Colonic mucosa (tissue), 4 donors: ENCODE measurements around the gene WBP2. TPM values are rescaled to one million over a fixed set of nuclear protein-coding genes. Genes with fewer than 3 reads are reported as not detected.
A peak's percentile ranks its signal among the peaks of the same experiment; 100 is the strongest.

Experiments used
- DNase-seq: peaks from one replicate; pipeline ENCODE4 v3.0.0-alpha.2; 2020
- H3K27ac ChIP-seq: fragments of 200-600 bp; one replicate; pipeline ENCODE4 v1.8.0; 2021
- H3K27me3 ChIP-seq: fragments of 200-600 bp; one replicate; pipeline ENCODE4 v1.8.0; 2021
- H3K36me3 ChIP-seq: fragments of 200-600 bp; one replicate; pipeline ENCODE4 v1.8.0; 2021
- H3K4me1 ChIP-seq: fragments of 200-600 bp; one replicate; pipeline ENCODE4 v1.8.0; 2021; ENCODE audit warnings: mild to moderate bottlenecking
- H3K4me3 ChIP-seq: fragments of 200-600 bp; one replicate; pipeline ENCODE4 v1.8.0; 2021
- H3K9ac ChIP-seq, 2 donors: one replicate each; pipeline ENCODE4 v1.7.0; 2013; ENCODE audit warnings: control low read depth in 2 of 2, low read depth in 2 of 2, low read length in 2 of 2
- H3K9me3 ChIP-seq: fragments of 200-600 bp; one replicate; pipeline ENCODE4 v1.8.0; 2021
- intact Hi-C: fragments of 100-400 bp; cut with DNase I; formaldehyde crosslinking; loops from one replicate; pipeline ENCODE4 v1.14.1; 2022
- total RNA-seq, 2 donors: library from RNA; stranded (reverse); fragmentation: NEBNext Ultra II Directional in 1 of 2; extraction: Animal tissue kit (Norgen Biotek cat#: 25700) in 1 of 2; gene quantifications; one replicate each; pipeline ENCODE4 v1.2.1, GENCODE V29; 2021
- TF ChIP-seq, protein P1 (sequence below): fragments of 200-600 bp; IDR thresholded peaks from one replicate; pipeline ENCODE4 v1.8.0; 2022; ENCODE audit warnings: antibody characterized with exemption, mild to moderate bottlenecking
- donor health status: healthy.
- donor health status: DM: no; HTN: no; CAD: no.
- donor health status: DM: no; HTN: no; CAD: no.

Gene WBP2
- total RNA-seq, 2 donors from 2014 or later, result 69.8 to 102 TPM

DNA sequence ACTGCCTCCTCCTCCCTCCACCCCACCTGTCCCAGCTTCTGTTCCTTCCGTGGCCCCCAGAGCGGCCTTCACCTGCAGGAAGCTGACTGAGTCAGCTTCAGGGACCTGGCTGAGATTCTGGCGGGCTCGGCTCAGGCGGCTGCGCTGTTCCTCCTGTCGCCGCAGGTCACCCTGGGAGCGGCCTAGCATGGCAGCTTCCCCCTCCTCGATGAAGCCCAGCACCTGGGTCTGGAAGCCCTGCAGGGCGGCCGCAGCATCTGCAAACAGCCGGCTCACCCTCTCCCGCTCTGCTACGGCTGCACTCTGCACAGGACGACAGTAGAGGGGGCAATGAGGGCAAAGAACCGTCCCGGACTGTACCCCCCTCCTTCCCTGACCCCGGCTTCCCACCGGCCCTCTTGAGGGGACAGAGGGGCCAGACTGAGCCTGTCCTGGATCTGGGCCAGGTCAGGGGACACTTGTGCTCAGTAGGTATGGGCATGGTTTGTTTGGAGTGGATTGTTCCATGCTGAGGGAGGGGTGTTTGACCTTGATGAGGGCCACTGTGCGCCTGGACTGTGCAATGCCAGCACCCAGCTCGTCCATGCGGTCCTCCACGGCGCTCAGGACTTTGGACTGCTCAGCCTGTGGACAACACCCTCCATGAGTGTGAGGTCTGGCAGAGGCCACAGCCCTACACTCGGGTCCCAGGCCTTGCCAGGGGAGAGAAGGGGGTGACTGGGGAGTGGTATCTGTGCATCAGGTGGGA is 21.2 kb upstream of the WBP2 start:
- Histone ChIP-seq H3K36me3 (peaks cover 5% of the 10 kb centered on the region), H3K27me3 (no peaks in the 10 kb centered on the region), H3K9me3 (no peaks in the 10 kb centered on the region), H3K4me1 (peaks cover 19% of the 10 kb centered on the region), H3K9ac (peak overlapping the region; percentile 89 to 93), H3K4me3 (peak overlapping the region; percentile 71), H3K27ac (peak overlapping the region; percentile 98)
- TF ChIP-seq, protein P1, sequence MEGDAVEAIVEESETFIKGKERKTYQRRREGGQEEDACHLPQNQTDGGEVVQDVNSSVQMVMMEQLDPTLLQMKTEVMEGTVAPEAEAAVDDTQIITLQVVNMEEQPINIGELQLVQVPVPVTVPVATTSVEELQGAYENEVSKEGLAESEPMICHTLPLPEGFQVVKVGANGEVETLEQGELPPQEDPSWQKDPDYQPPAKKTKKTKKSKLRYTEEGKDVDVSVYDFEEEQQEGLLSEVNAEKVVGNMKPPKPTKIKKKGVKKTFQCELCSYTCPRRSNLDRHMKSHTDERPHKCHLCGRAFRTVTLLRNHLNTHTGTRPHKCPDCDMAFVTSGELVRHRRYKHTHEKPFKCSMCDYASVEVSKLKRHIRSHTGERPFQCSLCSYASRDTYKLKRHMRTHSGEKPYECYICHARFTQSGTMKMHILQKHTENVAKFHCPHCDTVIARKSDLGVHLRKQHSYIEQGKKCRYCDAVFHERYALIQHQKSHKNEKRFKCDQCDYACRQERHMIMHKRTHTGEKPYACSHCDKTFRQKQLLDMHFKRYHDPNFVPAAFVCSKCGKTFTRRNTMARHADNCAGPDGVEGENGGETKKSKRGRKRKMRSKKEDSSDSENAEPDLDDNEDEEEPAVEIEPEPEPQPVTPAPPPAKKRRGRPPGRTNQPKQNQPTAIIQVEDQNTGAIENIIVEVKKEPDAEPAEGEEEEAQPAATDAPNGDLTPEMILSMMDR, result no peak
- intact Hi-C loops, result no loop called here
- peak; percentile 90 for DNase-seq

DNA sequence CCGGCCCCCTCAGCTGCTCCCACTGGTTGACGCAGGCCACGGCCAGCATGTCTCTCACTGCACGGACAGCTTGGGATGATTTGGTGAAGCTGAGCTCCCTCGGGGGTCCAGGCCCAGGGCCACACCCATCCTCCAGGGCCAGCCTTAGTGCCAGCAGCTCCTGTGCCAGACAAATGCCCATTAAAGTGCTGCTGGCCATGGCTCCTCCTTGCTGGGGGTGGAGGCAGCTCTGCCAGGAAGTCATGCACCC is 20.7 kb upstream of the WBP2 start:
- Histone ChIP-seq H3K4me3 (peak overlapping the region; percentile 71), H3K9ac (peak overlapping the region; percentile 89 to 93), H3K9me3 (no peaks in the 10 kb centered on the region), H3K4me1 (peaks cover 19% of the 10 kb centered on the region), H3K27me3 (no peaks in the 10 kb centered on the region), H3K36me3 (peaks cover 5% of the 10 kb centered on the region), H3K27ac (peak overlapping the region; percentile 98)
- intact Hi-C loops, result no loop called here
- DNase-seq, result no peak
- TF ChIP-seq, protein P1, result no peak

DNA sequence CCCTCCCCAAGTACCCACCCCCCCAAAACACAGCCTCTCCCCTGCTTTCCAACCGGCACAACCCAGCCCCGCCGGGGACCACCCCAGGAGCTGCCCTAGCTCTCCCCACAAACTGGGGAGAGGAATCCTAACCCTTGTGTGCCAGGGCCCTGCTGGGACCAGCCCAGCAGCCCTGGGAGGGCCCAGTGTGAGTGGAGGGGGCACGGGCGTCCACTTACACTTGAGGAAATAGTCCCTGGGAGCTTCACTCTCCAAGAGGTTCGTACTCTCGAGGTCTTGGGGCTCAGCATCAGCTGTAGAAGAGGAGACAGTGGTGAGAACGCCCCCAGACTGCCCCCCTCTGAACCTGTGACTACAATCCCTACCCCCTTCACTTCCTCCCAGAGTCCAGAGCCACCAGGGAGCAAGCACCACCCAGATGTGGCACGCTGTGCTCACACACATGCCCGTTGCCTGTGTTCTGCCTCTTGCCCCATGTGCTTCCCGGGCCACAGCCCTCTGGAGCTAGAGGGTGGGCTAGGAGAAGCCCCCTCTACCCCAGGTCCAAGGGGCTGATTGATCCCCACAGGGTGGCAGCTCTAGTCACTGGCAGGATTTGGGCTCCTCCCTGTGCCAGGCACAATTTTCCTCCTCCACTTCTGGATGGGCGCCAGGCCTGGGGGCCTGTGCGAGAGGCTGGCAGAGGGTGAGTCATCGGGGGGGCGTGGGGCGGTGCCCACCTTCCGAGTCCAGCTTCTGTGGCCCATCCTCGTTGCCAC is 20.2 kb upstream of the WBP2 start:
- TF ChIP-seq, protein P1, result no peak
- intact Hi-C loops, result no loop called here
- H3K36me3 ChIP-seq, result peaks cover 5% of the 10 kb centered on the region
- peaks cover 19% of the 10 kb centered on the region for H3K4me1 ChIP-seq
- no peaks in the 10 kb centered on the region for H3K27me3 ChIP-seq
- peak overlapping the region; percentile 89 to 93 for H3K9ac ChIP-seq
- peak overlapping the region; percentile 98 for H3K27ac ChIP-seq
- no peaks in the 10 kb centered on the region for H3K9me3 ChIP-seq
- DNase-seq, result peak; percentile 68
- peak overlapping the region; percentile 71 for H3K4me3 ChIP-seq

DNA sequence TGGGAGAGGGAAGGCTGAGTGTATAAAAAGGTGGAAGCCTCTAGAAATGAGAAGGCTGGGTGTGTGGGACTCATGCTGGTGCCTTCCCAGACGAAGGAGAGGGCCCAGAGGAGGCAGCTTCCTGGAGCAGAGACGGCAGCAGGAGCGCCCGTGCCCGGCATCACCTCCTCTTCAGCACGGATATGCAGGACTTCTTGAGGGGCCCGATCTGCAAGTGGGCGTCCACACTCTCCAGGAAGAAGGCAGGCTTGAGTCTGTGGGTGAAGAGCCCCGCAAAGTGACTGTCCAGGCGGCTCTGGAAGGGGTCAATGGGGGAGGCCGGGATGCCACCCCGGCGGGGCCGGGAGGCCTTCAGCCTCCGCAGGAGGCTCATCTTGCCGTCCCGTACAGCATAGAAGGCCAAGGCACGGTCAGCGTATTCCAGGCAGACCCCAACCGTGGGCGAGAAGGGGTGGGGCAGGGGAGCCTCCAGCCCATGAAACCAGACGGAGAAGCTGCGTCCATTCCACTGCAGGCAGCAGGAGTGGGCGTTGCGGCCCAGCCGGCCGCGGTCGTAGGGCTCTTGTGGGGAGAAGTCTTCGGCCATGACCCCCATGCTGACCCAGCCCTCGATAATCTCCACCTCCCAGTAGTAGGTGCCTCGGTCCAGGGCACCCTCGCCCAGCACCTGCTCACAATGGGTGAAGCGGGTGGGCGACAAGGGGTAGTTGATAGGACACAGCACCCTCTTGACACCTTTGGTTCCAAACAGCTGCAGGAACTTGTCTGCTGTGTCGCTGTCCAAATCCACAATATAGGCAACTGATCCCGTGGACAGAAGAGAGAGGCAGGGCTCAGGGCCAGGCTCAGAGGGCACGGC is 19.4 kb upstream of the WBP2 start:
- DNase-seq, result no peak
- peaks cover 19% of the 10 kb centered on the region for H3K4me1 ChIP-seq
- peaks cover 5% of the 10 kb centered on the region for H3K36me3 ChIP-seq
- no peak overlapping the region for H3K4me3 ChIP-seq
- H3K9me3 ChIP-seq, result no peaks in the 10 kb centered on the region
- H3K27ac ChIP-seq, result peak overlapping the region; percentile 98
- TF ChIP-seq, protein P1, result no peak
- H3K27me3 ChIP-seq, result no peaks in the 10 kb centered on the region
- H3K9ac ChIP-seq, result peak overlapping the region; percentile 37 to 93
- intact Hi-C loops, result no loop called here

DNA sequence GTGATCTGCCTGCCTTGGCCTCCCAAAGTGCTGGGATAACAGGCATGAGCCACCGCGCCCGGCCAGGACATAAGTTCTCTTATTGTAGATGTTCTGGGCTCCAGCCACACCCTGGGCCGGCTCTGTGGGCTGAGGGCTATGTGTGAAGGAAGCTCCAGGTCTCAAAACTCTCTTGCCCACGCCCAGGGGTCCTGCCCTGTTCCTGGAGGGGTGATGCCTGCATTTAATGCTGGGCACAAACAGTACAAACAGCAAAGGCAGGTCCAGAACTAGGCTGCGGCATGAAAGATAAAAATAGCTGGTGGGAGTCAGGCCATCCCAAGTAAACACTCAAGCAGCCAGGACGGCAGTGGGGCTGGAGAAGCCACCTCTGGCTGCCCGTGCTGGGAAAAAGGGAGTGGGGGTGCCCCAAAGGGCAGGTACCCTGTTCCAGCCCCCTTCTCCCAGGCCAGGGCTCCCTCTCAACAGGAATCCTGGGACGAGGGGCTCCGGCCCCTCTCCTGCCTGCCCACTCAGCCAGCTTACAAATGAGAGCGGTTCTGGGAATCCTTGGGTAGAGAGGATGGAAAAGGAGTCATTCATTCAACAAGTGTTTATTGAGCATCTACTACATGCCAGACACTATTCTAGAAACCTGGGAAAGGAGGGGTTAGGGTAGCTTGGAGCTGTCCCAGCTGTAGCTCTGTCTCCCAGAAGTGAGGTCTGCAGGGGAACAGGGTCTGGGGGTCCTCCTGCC is 18.6 kb upstream of the WBP2 start:
- no peak overlapping the region for H3K4me3 ChIP-seq
- peaks cover 22% of the 10 kb centered on the region for H3K4me1 ChIP-seq

More for the DNA sequence above, 18.6 kb upstream of the WBP2 start:
- Histone ChIP-seq H3K9me3 (no peaks in the 10 kb centered on the region), H3K36me3 (peaks cover 5% of the 10 kb centered on the region), H3K27me3 (no peaks in the 10 kb centered on the region), H3K27ac (peak overlapping the region; percentile 90), H3K9ac (peak overlapping the region; percentile 4 to 41)
- intact Hi-C loops, result no loop called here
- TF ChIP-seq, protein P1, result no peak
- no peak for DNase-seq
